CD4-positive, alpha-beta T cell treated with Interleukin-10 for 1 hour (primary cell): ENCODE results near the gene LRRC9.
"Not testable (repeated sequence)": the region's sequence is repeated elsewhere in the genome, so short reads cannot be mapped to it uniquely, and the experiment has no call there.

Source experiments
- DNase-seq: peaks from one replicate; pipeline ENCODE4 v3.0.0-alpha.2; 2020

Gene LRRC9

DNA sequence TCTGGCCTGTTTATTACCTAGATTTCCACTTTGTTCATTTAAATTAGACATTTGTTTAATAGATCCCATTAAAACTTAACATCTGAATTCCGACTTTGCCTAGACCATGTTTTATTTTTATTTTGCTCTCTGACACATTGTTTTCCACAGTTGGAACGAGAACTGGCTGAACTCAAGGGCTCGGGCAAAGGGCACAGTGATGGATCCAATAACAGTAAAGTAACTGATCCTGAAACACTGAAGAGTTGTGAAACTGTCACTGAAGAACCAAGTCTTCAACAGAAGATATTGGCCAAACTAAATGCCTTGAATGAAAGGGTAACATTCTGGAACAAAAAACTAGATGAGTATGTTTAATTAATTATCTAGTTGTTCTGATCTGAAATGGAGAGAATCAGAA is 39.7 kb downstream of the LRRC9 start:
- no peak for DNase-seq

GRCh38 chr14:59961518-59962062 is 41.6 kb downstream of the LRRC9 start:
- no peak for DNase-seq

DNA sequence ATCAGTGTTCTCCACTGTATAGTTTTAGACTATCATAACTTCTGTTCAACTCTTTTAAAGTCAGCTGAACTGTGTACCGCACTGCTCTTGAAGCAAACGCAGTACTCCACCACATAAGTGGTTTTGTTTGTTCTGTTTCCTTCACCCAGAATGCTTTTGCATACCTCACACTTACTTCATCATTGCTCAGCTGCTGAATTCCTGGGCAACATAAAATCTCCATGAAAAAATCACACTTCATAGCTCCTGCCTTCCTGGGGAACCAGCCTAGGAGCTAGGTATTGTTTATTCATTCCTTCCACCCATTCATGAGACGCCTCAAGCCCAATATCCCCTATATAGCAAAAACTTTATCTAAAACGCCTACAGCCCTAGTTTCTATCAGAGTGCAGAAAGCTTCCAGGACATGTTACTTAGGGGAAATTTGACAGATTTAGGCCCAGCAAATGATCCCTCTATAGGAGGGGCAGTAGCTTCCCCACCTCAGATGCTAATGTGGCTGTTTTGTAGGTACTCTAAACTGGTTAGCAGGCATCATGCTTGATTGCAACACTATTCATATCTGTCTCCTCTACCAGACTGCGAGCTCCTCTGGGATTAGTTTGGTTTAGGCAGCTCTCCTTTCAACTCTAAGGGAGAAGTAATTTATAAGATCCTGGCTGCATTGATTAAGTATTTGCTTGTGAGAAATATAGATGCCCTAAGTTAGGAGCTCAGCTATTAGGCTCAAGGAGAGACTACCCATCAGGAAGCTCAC is 44.5 kb downstream of the LRRC9 start:
- no peak for DNase-seq

GRCh38 chr14:59969319-59969718 is 49.4 kb downstream of the LRRC9 start:
- DNase-seq, result no peak

- no peak for DNase-seq
These were observed 61.6 kb downstream of the LRRC9 start for GRCh38 chr14:59981564-59981963.

- DNase-seq, result no peak
These were observed 63.1 kb downstream of the LRRC9 start for GRCh38 chr14:59983048-59983447.

GRCh38 chr14:59986556-59987059 is 66.7 kb downstream of the LRRC9 start:
- no peak for DNase-seq

DNA sequence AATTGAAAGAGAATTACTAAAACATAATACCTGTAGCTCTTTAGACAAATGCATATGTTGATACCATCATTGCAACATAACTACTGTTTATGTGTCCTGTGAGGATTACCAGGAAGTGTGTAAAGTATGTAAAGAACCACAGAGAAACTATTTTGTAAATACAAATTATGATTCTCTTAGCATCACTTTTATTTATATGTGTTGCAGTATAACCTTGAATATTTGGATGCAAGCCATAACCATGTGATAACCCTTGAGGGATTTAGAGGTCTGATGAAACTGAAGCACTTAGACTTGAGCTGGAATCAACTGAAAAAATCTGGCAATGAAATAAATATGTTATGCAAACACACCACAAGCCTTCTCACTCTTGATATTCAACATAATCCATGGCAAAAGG is 77.5 kb downstream of the LRRC9 start:
- no peak for DNase-seq

DNA sequence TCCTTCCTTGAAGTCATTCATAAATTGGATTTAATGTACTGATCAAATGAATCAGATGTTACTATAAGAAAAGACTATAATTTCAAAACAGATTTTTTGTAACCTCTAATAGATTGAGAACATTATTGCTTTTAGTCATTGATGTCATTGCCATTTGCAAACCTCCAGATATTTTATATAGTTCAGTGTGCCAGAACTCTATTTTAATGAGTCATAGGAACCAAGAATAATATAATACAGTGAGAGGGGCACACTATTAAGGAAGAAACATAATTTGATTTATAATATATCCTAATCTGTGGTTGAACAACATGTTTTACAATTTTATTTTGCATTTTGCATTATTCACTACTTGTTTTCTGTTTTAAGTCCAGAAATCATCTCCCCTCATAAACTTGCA is 78.0 kb downstream of the LRRC9 start:
- DNase-seq, result no peak

GRCh38 chr14:59998564-59998963 is 78.6 kb downstream of the LRRC9 start:
- DNase-seq, result no peak

DNA sequence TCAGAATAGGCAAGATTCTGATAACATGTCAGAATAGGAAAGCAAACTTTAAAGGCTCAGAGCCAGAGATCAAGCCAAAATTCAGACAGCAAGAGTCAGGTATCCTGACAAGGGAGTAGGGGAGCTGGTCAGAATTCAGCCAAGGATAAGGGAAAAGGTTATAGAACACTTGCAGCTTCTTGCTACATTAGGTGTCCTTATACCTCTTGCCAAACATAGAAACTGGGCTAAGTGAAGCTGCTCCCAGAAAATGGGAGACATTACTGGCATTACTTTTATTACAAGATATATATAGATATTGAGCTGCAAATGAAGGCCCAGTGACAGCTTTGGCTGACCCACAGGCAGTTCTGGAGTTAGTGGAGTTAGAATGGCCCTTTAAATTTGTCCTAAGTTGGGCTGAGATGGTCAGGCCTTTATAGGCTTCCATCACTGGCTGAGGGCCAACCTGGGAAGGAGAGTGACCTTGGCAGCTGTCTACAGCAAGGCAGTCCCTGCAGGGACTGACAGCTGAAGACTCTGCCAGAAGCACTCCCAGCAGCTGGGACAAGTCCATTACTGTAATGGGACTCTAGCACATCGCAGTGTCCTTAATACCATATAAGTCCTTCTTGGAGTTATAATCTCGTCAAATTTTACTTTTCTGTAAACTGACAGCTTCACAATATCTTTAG is 83.0 kb downstream of the LRRC9 start:
- DNase-seq, result no peak

GRCh38 chr14:60003991-60004390 is 84.0 kb downstream of the LRRC9 start:
- DNase-seq, result no peak

DNA sequence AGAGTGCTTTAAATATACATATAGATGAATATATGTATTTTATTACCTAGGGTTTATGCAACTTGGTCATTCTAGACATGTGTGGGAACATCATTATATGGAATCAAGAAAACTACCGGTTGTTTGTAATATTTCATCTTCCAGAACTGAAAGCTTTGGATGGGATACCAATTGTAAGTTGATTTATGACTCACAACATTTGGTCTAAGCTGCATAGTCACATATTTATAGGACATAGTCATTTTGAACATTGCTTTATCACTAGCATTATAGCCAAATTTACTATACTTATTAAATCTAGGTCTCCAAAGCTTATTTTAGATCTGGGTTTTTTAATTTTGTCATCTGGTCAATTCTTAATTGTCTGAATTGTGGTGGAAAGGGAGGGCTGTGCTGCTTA is 88.1 kb downstream of the LRRC9 start:
- no peak for DNase-seq

DNA sequence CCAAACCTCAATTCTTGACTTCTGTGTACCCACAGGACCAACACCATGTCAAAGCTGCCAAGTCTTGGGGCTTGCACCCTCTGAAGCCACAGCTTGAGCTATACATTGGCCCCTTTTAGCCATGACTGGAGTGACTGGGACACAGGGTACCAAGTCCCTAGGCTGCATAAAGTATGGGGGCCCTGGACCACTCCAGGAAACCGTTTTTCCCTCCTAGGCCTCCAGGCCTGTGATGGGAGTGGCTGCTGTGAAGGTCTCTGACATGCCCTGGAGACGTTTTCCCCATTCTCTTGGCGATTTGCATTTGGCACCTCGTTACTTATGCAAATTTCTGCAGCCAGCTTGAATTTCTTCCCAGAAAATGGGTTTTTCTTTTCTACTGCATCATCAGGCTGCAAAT is 90.3 kb downstream of the LRRC9 start:
- not testable (repeated sequence) for DNase-seq

DNA sequence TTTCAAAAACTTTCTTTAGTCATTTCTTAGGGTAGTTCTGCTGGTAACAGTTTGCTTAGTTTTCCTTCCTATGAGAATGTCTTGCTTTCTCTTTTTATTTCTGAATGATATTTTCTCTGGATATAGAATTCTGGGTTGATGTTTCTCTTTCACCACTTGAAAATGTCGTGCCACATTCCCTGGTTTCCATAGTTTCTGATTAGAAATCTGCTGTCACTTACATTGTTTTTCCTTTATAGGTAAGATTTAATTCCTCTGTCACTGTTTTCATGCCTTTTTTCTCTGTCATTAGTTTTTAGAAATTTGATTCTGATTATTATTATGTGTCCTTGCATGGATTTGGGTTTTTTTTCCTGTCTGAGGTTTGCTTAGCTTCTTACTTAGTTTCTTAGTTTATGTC is 94.5 kb downstream of the LRRC9 start:
- no peak for DNase-seq

DNA sequence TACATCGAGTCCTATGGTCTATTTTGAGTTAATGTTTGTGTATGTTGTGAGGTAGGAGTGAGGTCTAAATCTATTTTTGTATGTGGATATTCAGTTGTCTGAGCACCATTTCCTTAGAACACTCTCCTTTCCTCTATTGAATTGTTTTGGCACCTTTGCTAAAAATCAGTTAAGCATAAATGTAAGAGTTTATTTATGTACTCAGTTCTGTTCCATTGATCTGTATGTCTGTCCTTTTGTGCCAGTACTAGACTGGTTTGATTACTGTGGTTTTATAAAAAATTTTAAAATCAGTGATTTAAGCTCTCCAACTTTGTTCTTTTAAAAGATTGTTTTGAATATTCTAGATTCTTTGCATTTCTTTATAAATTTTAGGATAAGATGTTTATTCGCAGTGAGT is 101.7 kb downstream of the LRRC9 start:
- DNase-seq, result no peak

- DNase-seq, result no peak
These were observed 105.6 kb downstream of the LRRC9 start for GRCh38 chr14:60025571-60025970.

- no peak for DNase-seq
These were observed 115.2 kb downstream of the LRRC9 start for GRCh38 chr14:60035177-60035576.

DNA sequence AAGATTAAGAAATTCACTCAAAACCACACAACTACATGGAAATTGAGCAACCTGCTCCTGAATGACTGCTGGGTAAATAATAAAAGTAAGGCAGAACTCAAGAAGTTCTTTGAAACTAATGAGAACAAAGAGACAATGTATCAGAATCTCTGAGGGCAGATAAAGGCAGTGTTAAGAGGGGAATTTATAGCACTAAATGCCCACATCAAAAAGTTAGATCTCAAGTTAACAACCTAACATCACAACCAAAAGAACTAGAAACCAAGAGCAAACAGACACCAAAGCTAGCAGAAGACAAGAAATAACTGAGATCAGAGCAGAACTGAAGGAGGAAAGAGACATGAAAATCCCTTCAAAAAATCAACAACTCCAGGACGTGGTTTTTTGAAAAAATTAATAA is 128.0 kb downstream of the LRRC9 start:
- not testable (repeated sequence) for DNase-seq

DNA sequence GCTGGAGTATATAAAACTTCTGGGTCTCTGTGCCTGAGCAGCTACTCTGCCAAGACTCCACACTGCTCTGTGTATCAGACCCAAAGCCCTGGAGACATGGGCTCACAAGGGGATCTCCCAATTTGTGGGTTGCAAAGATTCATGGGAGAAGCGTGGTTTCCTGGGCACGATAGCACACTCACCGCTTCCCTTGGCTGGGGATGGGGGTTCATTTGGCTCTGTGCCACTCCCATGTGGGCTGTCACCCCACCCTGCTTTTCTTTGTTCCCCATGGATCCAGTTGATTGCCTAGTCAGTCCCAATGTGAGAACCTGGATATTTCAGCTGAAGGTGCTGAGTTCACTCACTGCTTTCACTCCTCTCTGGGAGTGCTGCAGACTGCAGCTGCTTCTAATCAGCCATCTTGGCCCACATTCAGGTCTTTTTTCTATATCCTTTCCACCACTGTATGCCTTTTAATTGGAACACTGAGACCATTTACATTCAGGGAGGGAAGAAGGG is 131.8 kb downstream of the LRRC9 start:
- DNase-seq, result peak; percentile 17

DNA sequence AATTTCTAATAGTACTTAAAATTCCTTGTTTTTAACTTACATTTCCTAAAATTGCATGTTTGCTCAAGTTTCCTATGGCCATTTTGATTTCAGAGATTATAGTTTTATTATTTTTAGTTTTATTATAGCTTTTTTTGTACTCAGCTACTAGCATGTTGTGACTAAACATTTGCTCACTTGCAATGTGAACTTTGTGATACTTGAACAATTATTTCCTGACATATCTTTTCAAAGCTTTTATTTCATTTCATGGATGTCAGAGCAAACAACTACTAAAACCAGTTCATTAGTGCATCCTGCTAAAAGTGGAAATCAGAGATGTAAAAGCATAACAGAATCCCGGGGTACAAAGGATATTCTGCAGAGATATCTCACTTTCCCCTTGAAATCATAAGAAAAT is 138.1 kb downstream of the LRRC9 start:
- DNase-seq, result no peak

- DNase-seq, result no peak
These were observed 141.4 kb downstream of the LRRC9 start for GRCh38 chr14:60061371-60061770.

DNA sequence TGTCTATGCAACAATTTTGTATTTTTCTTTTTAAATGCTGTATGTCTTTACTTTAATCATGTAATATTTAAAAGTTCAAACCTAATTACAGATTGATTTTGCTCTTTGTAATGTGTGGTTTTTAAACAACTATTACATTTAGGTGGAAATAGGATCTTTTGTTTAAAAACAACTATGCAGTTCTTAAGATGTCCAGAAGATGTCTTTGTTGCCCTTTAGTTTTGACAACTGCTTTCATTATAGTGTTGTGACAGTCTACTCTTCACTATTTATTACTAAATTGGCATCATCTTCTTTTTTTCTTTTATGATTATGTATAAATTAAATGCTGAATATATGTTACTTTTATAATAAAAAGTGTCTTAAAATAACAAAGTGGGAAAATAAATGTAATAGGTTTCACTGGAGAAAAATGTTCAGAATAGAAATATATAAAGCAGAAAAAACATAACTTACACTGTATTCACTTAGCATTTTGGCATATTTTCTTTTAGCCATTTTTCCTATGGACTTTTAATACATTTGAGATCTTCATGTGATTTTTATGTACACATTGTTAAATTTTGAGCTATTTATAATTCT is 144.6 kb downstream of the LRRC9 start:
- peak; percentile 57 for DNase-seq

- no peak for DNase-seq
These were observed 147.9 kb downstream of the LRRC9 start for GRCh38 chr14:60067882-60068281.
